Endothelial cell of umbilical vein (primary cell): Measurements from ENCODE around the gene ATP1A4. TPM values are rescaled to one million over a fixed set of nuclear protein-coding genes. Genes with fewer than 3 reads are reported as not detected.

Experiments used
- BruUV-seq: library from RNA; stranded (reverse); fragments of 400-500 nt; replicated peaks from 2 replicates; lab custom pipeline; 2021; lab: Mats Ljungman, UMichigan
- CTCF ChIA-PET: fragments of 300-600, 350-600 bp; sonication (Branson Sonifier 250); formaldehyde crosslinking; loops from one replicate; lab custom pipeline; 2021; ENCODE audit warnings: antibody characterized with exemption, inconsistent platforms; lab: Charles Lee
- POLR2A ChIA-PET: fragments of 300-600, 350-600 bp; sonication (Branson Sonifier 250); formaldehyde crosslinking; loops from one replicate; lab custom pipeline; 2021; ENCODE audit warnings: antibody characterized with exemption, inconsistent platforms; lab: Charles Lee
- DNase-seq: peaks from one replicate; pipeline ENCODE4 v3.0.0-alpha.2; 2011; ENCODE audit warnings: low read depth, low spot score
- FAIRE-seq: peaks from 2 replicates; lab custom pipeline; 2011; peaks lifted over from hg19 to GRCh38; lab: Jason Lieb, UNC
- H2AFZ ChIP-seq: 2 replicates; pipeline ENCODE4 v1.6.0; 2012; ENCODE audit warnings: low read depth, low read length, control low read depth, inconsistent platforms
- H3K27ac ChIP-seq: 2 replicates; pipeline ENCODE4 v1.5.1; 2011; ENCODE audit warnings: low read depth, mild to moderate bottlenecking, control low read depth, low read length, moderate library complexity; ENCODE audit not compliant: insufficient read depth
- H3K27me3 ChIP-seq, 2 experiments: 2 replicates each; pipeline versions ENCODE4 v1.6.0 to v1.6.1; 2011; ENCODE audit warnings: low read length in 2 of 2, mixed read lengths in 1 of 2; ENCODE audit not compliant: control insufficient read depth in 2 of 2, insufficient read depth in 2 of 2
- H3K36me3 ChIP-seq, 2 experiments: 2 replicates in 1 of 2; 3 replicates in 1 of 2; pipeline ENCODE4 v1.5.1; 2011; ENCODE audit warnings: low read length in 2 of 2, mild to moderate bottlenecking in 1 of 2, moderate library complexity in 1 of 2; ENCODE audit not compliant: control insufficient read depth in 2 of 2, insufficient read depth in 2 of 2; ENCODE audit errors: extremely low read depth in 1 of 2
- H3K4me1 ChIP-seq: 3 replicates; pipeline ENCODE4 v1.5.1; 2011; ENCODE audit warnings: mild to moderate bottlenecking, low read length; ENCODE audit not compliant: control insufficient read depth, insufficient read depth; ENCODE audit errors: extremely low read depth
- H3K4me2 ChIP-seq: 2 replicates; pipeline ENCODE4 v1.6.1; 2011; ENCODE audit warnings: low read length, control low read depth, mixed read lengths; ENCODE audit not compliant: insufficient read depth
- H3K4me3 ChIP-seq, 3 experiments: fragments of 200-600 bp in 1 of 3; sonication (generic), shearing (Covaris generic) in 1 of 3; replicated peaks in 1 of 3; 2 replicates each; pipeline ENCODE4 v1.5.1; 2011 to 2016; ENCODE audit warnings: control low read depth in 3 of 3, low read length in 3 of 3, mild to moderate bottlenecking in 2 of 3, inconsistent platforms in 1 of 3, low read depth in 1 of 3, moderate library complexity in 1 of 3; ENCODE audit not compliant: insufficient read depth in 1 of 3
- H3K79me2 ChIP-seq: 2 replicates; pipeline ENCODE4 v1.6.0; 2012; ENCODE audit warnings: low read length, inconsistent platforms; ENCODE audit not compliant: control insufficient read depth, insufficient read depth
- H3K9ac ChIP-seq: replicated peaks from 2 replicates; pipeline ENCODE3; 2011; ENCODE audit warnings: low read length, control low read depth; ENCODE audit not compliant: insufficient read depth; ENCODE audit errors: extremely low read depth
- H3K9me1 ChIP-seq: replicated peaks from 3 replicates; pipeline ENCODE4 v1.6.0; 2011; ENCODE audit warnings: mild to moderate bottlenecking, low read length; ENCODE audit not compliant: control insufficient read depth, insufficient read depth; ENCODE audit errors: extremely low read depth
- H3K9me3 ChIP-seq: replicated peaks from 2 replicates; pipeline ENCODE4 v1.5.1; 2012; ENCODE audit warnings: low read length, inconsistent platforms; ENCODE audit not compliant: control insufficient read depth, insufficient read depth
- H4K20me1 ChIP-seq: replicated peaks from 2 replicates; pipeline ENCODE3; 2011; ENCODE audit warnings: mild to moderate bottlenecking, low read length; ENCODE audit not compliant: control insufficient read depth, insufficient read depth; ENCODE audit errors: extremely low read depth
- CTCF ChIP-seq, 2 donors: IDR thresholded peaks; 1 replicate in 1 of 2; 2 replicates in 1 of 2; pipeline ENCODE4 v1.5.1; 2011; ENCODE audit warnings: low read length in 2 of 2, mild to moderate bottlenecking in 2 of 2, moderate library complexity in 2 of 2, control low read depth in 1 of 2, inconsistent platforms in 1 of 2, low read depth in 1 of 2; ENCODE audit not compliant: insufficient read depth in 1 of 2; ENCODE audit errors: extremely low read depth in 1 of 2
- EZH2 ChIP-seq: IDR thresholded peaks from 2 replicates; pipeline ENCODE4 v1.6.1; 2012; ENCODE audit warnings: borderline replicate concordance, low read depth, mild to moderate bottlenecking, moderate library complexity, low read length, inconsistent platforms; ENCODE audit not compliant: severe bottlenecking
- FOS ChIP-seq: IDR thresholded peaks from 2 replicates; pipeline ENCODE4 v1.6.1; 2011; ENCODE audit warnings: mild to moderate bottlenecking, low read length, moderate library complexity, borderline replicate concordance; ENCODE audit not compliant: insufficient read depth
- GATA2 ChIP-seq: IDR thresholded peaks from 2 replicates; pipeline ENCODE4 v1.7.0; 2011; ENCODE audit warnings: low read depth, mild to moderate bottlenecking, moderate library complexity, mixed read lengths, low read length; ENCODE audit not compliant: insufficient read length, insufficient read depth
- JUN ChIP-seq: IDR thresholded peaks from 2 replicates; pipeline ENCODE4 v1.6.1; 2011; ENCODE audit warnings: borderline replicate concordance, low read depth; ENCODE audit not compliant: insufficient read length, insufficient read depth
- MAX ChIP-seq: IDR thresholded peaks from 2 replicates; pipeline ENCODE4 v1.6.1; 2011; ENCODE audit not compliant: insufficient read depth, insufficient read length
- MYC ChIP-seq: IDR thresholded peaks from one replicate; pipeline ENCODE4 v1.6.1; 2011; ENCODE audit warnings: mild to moderate bottlenecking, low read depth, low read length
- POLR2A ChIP-seq: IDR thresholded peaks from 2 replicates; pipeline ENCODE4 v1.6.1; 2012; ENCODE audit warnings: low read depth, mild to moderate bottlenecking, control low read depth, low read length
- POLR2AphosphoS5 ChIP-seq: IDR thresholded peaks from 2 replicates; pipeline ENCODE4 v1.6.1; 2012; ENCODE audit warnings: low read depth, mild to moderate bottlenecking, control low read depth, low read length, moderate library complexity; ENCODE audit not compliant: insufficient read depth
- dilution Hi-C: fragments of 300-500 bp; cut with MboI; formaldehyde crosslinking; loops from one replicate; pipeline ENCODE4 v1.15.0; 2019; ENCODE audit warnings: low sequenced_read_pairs; ENCODE audit not compliant: extremely low pct_ligation_motif_present
- intact Hi-C: fragments of 100-400 bp; cut with micrococcal nuclease; formaldehyde crosslinking; loops from one replicate; pipeline ENCODE4 v1.10.0; 2022
- polyA plus RNA-seq, 4 experiments: library from polyadenylated mRNA; depleted of rRNA in 3 of 4; stranded (reverse) in 3 of 4; unstranded in 1 of 4; fragments of >200 nt; gene quantifications; 2 replicates each; pipeline versions ENCODE4 v1.2.1 to v1.2.3, GENCODE V29; 2011 to 2012; ENCODE audit warnings: missing spikeins in 1 of 4
- total RNA-seq: library from RNA; stranded (reverse); gene quantifications from 2 replicates; pipeline ENCODE4 v1.2.3, GENCODE V29; 2021

Gene ATP1A4
- total and polyA plus RNA-seq, 2 donors (not counting 3 experiments of a cell fraction or from before 2014, with no cell fraction given), result not detected

- Histone ChIP-seq H3K4me1 (no peaks in the 10 kb centered on the region), H3K27ac (no peak overlapping the region), H3K79me2 (no peaks in the 10 kb centered on the region), H2AFZ (no peak overlapping the region), H3K27me3 (no peaks in the 10 kb centered on the region), H3K4me3 (no peak overlapping the region), H3K36me3 (peaks cover 8 to 18% of the 10 kb centered on the region in 2 experiments), H4K20me1 (no peaks in the 10 kb centered on the region), H3K9ac (no peak overlapping the region), H3K4me2 (no peak overlapping the region), H3K9me3 (no peaks in the 10 kb centered on the region), H3K9me1 (no peaks in the 10 kb centered on the region)
- BruUV-seq, result no TSS peak
- no peak for FAIRE-seq
- dilution Hi-C loops, result no loop called here
- POLR2A ChIA-PET, result no interaction called here
- no peak for DNase-seq
- intact Hi-C loops, result no loop called here
- CTCF ChIA-PET, result interaction anchor here (0.7 to 10.1 kb wide), 4 partner anchors 11 to 40 kb away, joined by 3 to 61 read pairs (median 24); no protein-coding TSS in a partner anchor
- no peak for TF ChIP-seq MAX
- no peak for TF ChIP-seq EZH2
- TF ChIP-seq CTCF (IDR thresholded peaks at IDR 0.05; ENCODE audit: extremely low read depth in 1 of 2, insufficient read depth in 1 of 2, low read depth in 1 of 2, low read length in 2 of 2), result no peak
- no peak for TF ChIP-seq JUN
- TF ChIP-seq POLR2AphosphoS5, result no peak
- TF ChIP-seq GATA2, result no peak
- TF ChIP-seq FOS, result no peak
- no peak for TF ChIP-seq POLR2A
- TF ChIP-seq MYC, result no peak
Measured at GRCh38 chr1:160232911-160233310, 81.5 kb downstream of the ATP1A4 start.

Other genes with a start within 250 kb of the ATP1A4 start
- 646 and 750 TPM in 2 replicates for gene TAGLN2, start 226.1 kb upstream of the ATP1A4 start, total RNA-seq
- gene TAGLN2, start 226.1 kb upstream of the ATP1A4 start, polyA plus RNA-seq, result 1,279 and 1,305 TPM in 2 replicates
- 0.15 and 0.16 TPM in 2 replicates for gene IGSF9, start 206.0 kb upstream of the ATP1A4 start, total RNA-seq
- gene IGSF9, start 206.0 kb upstream of the ATP1A4 start, polyA plus RNA-seq, result 0.10 and 0.15 TPM in 2 replicates
- not detected in 2 replicates for gene SLAMF9, start 197.4 kb upstream of the ATP1A4 start, total RNA-seq
- not detected in 2 replicates for gene SLAMF9, start 197.4 kb upstream of the ATP1A4 start, polyA plus RNA-seq
- 4.8 and 5.4 TPM in 2 replicates for gene PIGM, start 119.6 kb upstream of the ATP1A4 start, total RNA-seq
- 3.1 and 3.4 TPM in 2 replicates for gene PIGM, start 119.6 kb upstream of the ATP1A4 start, polyA plus RNA-seq
- gene KCNJ10, start 81.4 kb upstream of the ATP1A4 start, total RNA-seq, result not detected in 2 replicates
- not detected in 2 replicates for gene KCNJ10, start 81.4 kb upstream of the ATP1A4 start, polyA plus RNA-seq
- gene KCNJ9, start 70.1 kb upstream of the ATP1A4 start, total RNA-seq, result not detected in 2 replicates
- gene KCNJ9, start 70.1 kb upstream of the ATP1A4 start, polyA plus RNA-seq, result not detected in 2 replicates
- 9.5 and 10.2 TPM in 2 replicates for gene IGSF8, start 53.0 kb upstream of the ATP1A4 start, total RNA-seq
- gene IGSF8, start 53.0 kb upstream of the ATP1A4 start, polyA plus RNA-seq, result 17.5 and 20.2 TPM in 2 replicates
- not detected in 2 replicates for gene ATP1A2, start 35.8 kb upstream of the ATP1A4 start, total RNA-seq
- not detected in 2 replicates for gene ATP1A2, start 35.8 kb upstream of the ATP1A4 start, polyA plus RNA-seq
- not detected in 2 replicates for gene CASQ1, start 39.0 kb downstream of the ATP1A4 start, total RNA-seq
- gene CASQ1, start 39.0 kb downstream of the ATP1A4 start, polyA plus RNA-seq, result not detected in 2 replicates
- gene PEA15, start 53.8 kb downstream of the ATP1A4 start, total RNA-seq, result 250 and 270 TPM in 2 replicates
- gene PEA15, start 53.8 kb downstream of the ATP1A4 start, polyA plus RNA-seq, result 304 and 336 TPM in 2 replicates
- gene DCAF8, start 110.9 kb downstream of the ATP1A4 start, total RNA-seq, result 99.9 and 106 TPM in 2 replicates
- gene DCAF8, start 110.9 kb downstream of the ATP1A4 start, polyA plus RNA-seq, result 85.5 and 87.9 TPM in 2 replicates
- gene PEX19, start 133.5 kb downstream of the ATP1A4 start, total RNA-seq, result 31.5 and 38.4 TPM in 2 replicates
- 22.8 and 24.4 TPM in 2 replicates for gene PEX19, start 133.5 kb downstream of the ATP1A4 start, polyA plus RNA-seq
- 167 and 185 TPM in 2 replicates for gene COPA, start 191.6 kb downstream of the ATP1A4 start, total RNA-seq
- gene COPA, start 191.6 kb downstream of the ATP1A4 start, polyA plus RNA-seq, result 122 and 127 TPM in 2 replicates
- 92.5 and 95.4 TPM in 2 replicates for gene NCSTN, start 191.8 kb downstream of the ATP1A4 start, total RNA-seq
- 199 and 254 TPM in 2 replicates for gene NCSTN, start 191.8 kb downstream of the ATP1A4 start, polyA plus RNA-seq
- 0.16 and 0.46 TPM in 2 replicates for gene NHLH1, start 215.5 kb downstream of the ATP1A4 start, total RNA-seq
- 0.46 and 0.60 TPM in 2 replicates for gene NHLH1, start 215.5 kb downstream of the ATP1A4 start, polyA plus RNA-seq
- not detected in 2 replicates for gene VANGL2, start 249.0 kb downstream of the ATP1A4 start, total RNA-seq
- gene VANGL2, start 249.0 kb downstream of the ATP1A4 start, polyA plus RNA-seq, result 0.01 TPM in 1 of 2 replicates, not detected in the other